GM12878 (cell line): ENCODE measurements around the gene PPIL3. TPM values are rescaled to one million over a fixed set of nuclear protein-coding genes. Genes with fewer than 3 reads are reported as not detected.

Source experiments
- ATAC-seq: fragments of 200-7000 bp; cut with Tn5 transposase; 3 replicates; pipeline ENCODE4 v1.9.1; 2020; ENCODE audit warnings: mild to moderate bottlenecking, moderate library complexity
- BruUV-seq: library from RNA; stranded (reverse); fragments of 400-500 nt; replicated peaks from 2 replicates; lab custom pipeline; 2021; lab: Mats Ljungman, UMichigan
- CTCF ChIA-PET: fragments of 300-600 bp; sonication (Branson Sonifier 250); formaldehyde crosslinking; extraction: SDS; loops from one replicate; lab custom pipeline; 2021; ENCODE audit warnings: inconsistent platforms; lab: Yijun Ruan, JAX
- POLR2A ChIA-PET: fragments of 350-600 bp; formaldehyde crosslinking; extraction: SDS; loops from one replicate; lab custom pipeline; 2021; ENCODE audit warnings: inconsistent platforms; lab: Charles Lee
- RAD21 ChIA-PET: fragments of 300-600 bp; sonication (Branson Sonifier 250); formaldehyde crosslinking; loops from one replicate; lab custom pipeline; 2023; ENCODE audit warnings: antibody characterized with exemption; ENCODE audit not compliant: unreplicated experiment; lab: Charles Lee
- SMC1A ChIA-PET: fragments of 300-600 bp; sonication (Branson Sonifier 250); formaldehyde crosslinking; loops from one replicate; lab custom pipeline; 2023; ENCODE audit not compliant: unreplicated experiment, uncharacterized antibody; lab: Charles Lee
- DNase-seq: peaks from one replicate; pipeline ENCODE4 v3.0.0-alpha.2; 2011; ENCODE audit warnings: low read depth, low spot score
- FAIRE-seq: peaks from 3 replicates; lab custom pipeline; 2011; peaks lifted over from hg19 to GRCh38; lab: Jason Lieb, UNC
- H2AFZ ChIP-seq: 2 replicates; pipeline ENCODE4 v1.6.0; 2011; ENCODE audit warnings: low read depth, low read length, control low read depth; ENCODE audit not compliant: control insufficient read depth
- H3K27ac ChIP-seq: 2 replicates; pipeline ENCODE4 v1.5.1; 2011; ENCODE audit warnings: control low read depth; ENCODE audit not compliant: control insufficient read depth, insufficient read depth
- H3K27me3 ChIP-seq, 2 experiments: replicated peaks in 1 of 2; 2 replicates each; pipeline versions ENCODE4 v1.6.0 to v1.6.1; 2011; ENCODE audit warnings: low read length in 1 of 2; ENCODE audit not compliant: control insufficient read depth in 2 of 2, insufficient read depth in 2 of 2
- H3K36me3 ChIP-seq, 2 experiments: 2 replicates each; pipeline ENCODE4 v1.5.1; 2011; ENCODE audit warnings: low read length in 1 of 2; ENCODE audit not compliant: control insufficient read depth in 2 of 2, insufficient read depth in 2 of 2
- H3K4me1 ChIP-seq: 2 replicates; pipeline ENCODE4 v1.6.1; 2011; ENCODE audit warnings: mild to moderate bottlenecking, low read length, moderate library complexity, mixed read lengths; ENCODE audit not compliant: control insufficient read depth, insufficient read depth
- H3K4me2 ChIP-seq: 2 replicates; pipeline ENCODE4 v1.6.0; 2011; ENCODE audit warnings: control low read depth; ENCODE audit not compliant: control insufficient read depth, insufficient read depth
- H3K4me3 ChIP-seq: fragments of 200-600 bp; sonication (generic); 2 replicates; pipeline ENCODE4 v1.5.1; 2016
- H3K79me2 ChIP-seq: 2 replicates; pipeline ENCODE4 v1.6.0; 2011; ENCODE audit warnings: low read length; ENCODE audit not compliant: control insufficient read depth, insufficient read depth
- H3K9ac ChIP-seq: 2 replicates; pipeline ENCODE4 v1.8.0; 2011; ENCODE audit warnings: low read length, control low read depth, mixed read lengths; ENCODE audit not compliant: control insufficient read depth, insufficient read depth
- H3K9me3 ChIP-seq: replicated peaks from 3 replicates; pipeline ENCODE4 v1.5.1; 2011; ENCODE audit warnings: mild to moderate bottlenecking, low read length; ENCODE audit not compliant: control insufficient read depth, insufficient read depth
- H4K20me1 ChIP-seq: 2 replicates; pipeline ENCODE4 v1.6.0; 2011; ENCODE audit not compliant: control insufficient read depth, insufficient read depth
- CBX3 ChIP-seq: fragments of 200-600 bp; sonication (generic); IDR thresholded peaks from 2 replicates; pipeline ENCODE4 v1.6.1; 2016; ENCODE audit warnings: low read depth, borderline replicate concordance
- LARP7 ChIP-seq: fragments of 450-650 bp; IDR thresholded peaks from 2 replicates; pipeline ENCODE4 v1.6.1; 2017; ENCODE audit warnings: mild to moderate bottlenecking
- NFIC ChIP-seq: IDR thresholded peaks from 2 replicates; pipeline ENCODE4 v1.6.1; 2012; ENCODE audit warnings: low read depth, mild to moderate bottlenecking, inconsistent platforms, low read length, moderate library complexity
- NR2C2 ChIP-seq: IDR thresholded peaks from 2 replicates; pipeline ENCODE4 v1.6.1; 2011; ENCODE audit warnings: borderline replicate concordance, low read depth; ENCODE audit not compliant: control insufficient read depth, insufficient read length
- PAX8 ChIP-seq: fragments of 450-650 bp; IDR thresholded peaks from 2 replicates; pipeline ENCODE4 v1.6.1; 2017; ENCODE audit warnings: mild to moderate bottlenecking, moderate library complexity
- SMAD1 ChIP-seq: fragments of 450-650 bp; IDR thresholded peaks from 2 replicates; pipeline ENCODE4 v1.6.1; 2018; ENCODE audit warnings: mild to moderate bottlenecking, low read depth; ENCODE audit not compliant: partially characterized antibody
- SREBF1 ChIP-seq: IDR thresholded peaks from 2 replicates; pipeline ENCODE4 v1.6.1; 2012; ENCODE audit warnings: mild to moderate bottlenecking, low read length
- SUZ12 ChIP-seq: fragments of 200-600 bp; sonication (generic); IDR thresholded peaks from one replicate; pipeline ENCODE4 v1.6.1; 2018; ENCODE audit warnings: antibody characterized with exemption, mild to moderate bottlenecking; ENCODE audit not compliant: unreplicated experiment
- TCF7 ChIP-seq: IDR thresholded peaks from 2 replicates; pipeline ENCODE4 v1.6.1; 2014; ENCODE audit warnings: antibody characterized with exemption, borderline replicate concordance
- WGBS: methylation state at CpG from one replicate; pipeline ENCODE4 v1.1.6; 2016; ENCODE audit warnings: low lambda C conversion rate; ENCODE audit not compliant: insufficient replicate concordance, insufficient coverage; ENCODE audit errors: missing lambda C conversion rate; 5-methylcytosine and 5-hydroxymethylcytosine counted together
- in situ Hi-C: fragments of 300-500 bp; cut with MboI; formaldehyde crosslinking; loops from 9 replicates; pipeline ENCODE4 v1.14.3; 2018; ENCODE audit warnings: mixed read lengths
- intact Hi-C: fragments of 100-400 bp; cut with micrococcal nuclease; formaldehyde crosslinking; loops from one replicate; pipeline ENCODE4 v1.14.2; 2022; ENCODE audit not compliant: unreplicated experiment
- polyA plus RNA-seq, 11 experiments: library from polyadenylated mRNA; depleted of rRNA in 4 of 11; unstranded in 6 of 11; stranded (reverse) in 5 of 11; fragments of >200 nt; fragmentation: Nextera tagmentation in 4 of 11; fragmentation: Illumina TruSeq in 1 of 11; extraction: Ambion mirVana in 4 of 11; extraction: Trizol in 1 of 11; gene quantifications; 1 replicate in 1 of 11; 2 replicates in 10 of 11; pipeline versions ENCODE4 v1.2.1 to v1.2.3, GENCODE V29; 2011 to 2016; ENCODE audit warnings: inconsistent platforms in 2 of 11, missing spikeins in 2 of 11, low read depth in 1 of 11
- total RNA-seq, 4 experiments: library from RNA; depleted of rRNA in 3 of 4; stranded (reverse); fragments of >200 nt in 3 of 4; fragmentation: Illumina TruSeq in 1 of 4; extraction: Trizol in 1 of 4; gene quantifications; 2 replicates each; pipeline versions ENCODE4 v1.2.1 to v1.2.3, GENCODE V29; 2013 to 2021
- TF ChIP-seq, protein P1 (sequence below): IDR thresholded peaks from 2 replicates; pipeline ENCODE4 v1.6.1; 2011; ENCODE audit warnings: borderline replicate concordance, low read depth, mild to moderate bottlenecking, moderate library complexity, mixed read lengths, low read length; ENCODE audit not compliant: insufficient read depth; ENCODE audit errors: extremely low read length
- TF ChIP-seq, protein P2 (sequence below): IDR thresholded peaks from 2 replicates; pipeline ENCODE4 v1.6.1; 2012; ENCODE audit warnings: improper control_type of control experiment, low read depth, low read length; ENCODE audit not compliant: insufficient replicate concordance

PPIL3 gene
- total and polyA plus RNA-seq, 10 of the 15 experiments (the other 5 are each of a cell fraction or from before 2014, with no cell fraction given): 33.8 to 176 (median 59.1) TPM

DNA sequence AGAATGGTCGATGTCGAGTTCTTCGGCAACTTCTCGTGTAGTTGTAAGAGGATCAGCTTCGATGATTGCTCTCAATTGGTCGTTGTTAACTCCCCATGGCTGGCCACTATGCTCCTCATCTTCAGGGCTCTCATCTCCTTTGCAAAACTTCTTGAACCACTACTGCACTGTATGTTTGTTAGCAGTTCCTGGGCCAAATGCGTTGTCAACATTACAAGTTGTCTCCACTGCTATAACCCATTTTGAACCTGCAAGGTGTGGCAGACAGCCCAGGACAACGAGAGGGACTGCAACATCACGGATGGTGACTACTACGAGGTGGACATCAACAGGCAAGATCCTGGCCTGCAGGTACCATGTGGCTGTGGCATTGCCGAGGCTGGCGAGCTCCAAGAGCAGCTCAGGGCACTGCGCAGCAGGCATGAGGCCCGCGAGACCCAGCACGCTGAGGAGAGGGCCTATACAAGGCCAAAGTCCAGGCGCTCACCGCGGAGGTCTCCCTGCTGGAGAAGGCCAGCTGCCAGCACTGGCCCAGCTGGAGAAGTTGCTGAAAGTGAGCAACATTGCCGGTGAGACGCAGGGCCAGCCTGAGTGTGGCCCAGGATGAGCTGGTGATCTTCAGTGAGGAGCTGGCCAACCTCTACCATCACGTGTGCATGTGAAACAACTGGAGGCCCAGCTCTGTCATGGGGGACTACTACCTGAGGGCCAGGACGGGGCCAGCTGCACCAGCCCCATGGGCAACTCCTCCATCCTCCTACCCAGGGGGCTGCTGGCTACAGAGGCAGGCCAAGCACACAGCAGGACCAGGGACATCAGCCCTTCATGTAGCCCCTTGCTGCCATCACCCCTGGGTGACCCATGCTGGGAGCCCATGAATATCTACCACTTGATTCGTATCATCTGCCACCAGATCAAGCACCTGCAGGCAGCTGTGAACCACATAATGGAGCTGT lies 44.6 kb downstream of the PPIL3 start:
- H3K9ac ChIP-seq: no peak overlapping the region
- H3K36me3 ChIP-seq: no peaks in the 10 kb centered on the region
- no peaks in the 10 kb centered on the region for H3K9me3 ChIP-seq
- in situ Hi-C loops (no loop called here), intact Hi-C loops (no loop called here)
- no peak for DNase-seq
- 61% methylated on average over 24 of the region's 24 CpGs for WGBS
- ChIA-PET POLR2A (no interaction called here), CTCF (interaction anchor here (0.6 kb wide), 1 partner anchor 13 kb away, joined by 4 read pairs; no protein-coding TSS in a partner anchor), SMC1A (interaction anchor here (0.5 to 1.3 kb wide), 2 partner anchors 9 to 168 kb away, joined by 3 to 4 read pairs; no protein-coding TSS in a partner anchor), RAD21 (interaction anchor here (0.7 to 1.3 kb wide), 2 partner anchors 61 to 225 kb away, joined by 3 read pairs; no protein-coding TSS in a partner anchor)
- no peak overlapping the region for H3K4me3 ChIP-seq
- no peaks in the 10 kb centered on the region for H3K27me3 ChIP-seq
- no TSS peak for BruUV-seq
- H3K4me2 ChIP-seq: no peak overlapping the region
- H3K4me1 ChIP-seq: no peaks in the 10 kb centered on the region
- no peak overlapping the region for H2AFZ ChIP-seq
- TF ChIP-seq SMAD1: no peak
- TF ChIP-seq, protein P1, sequence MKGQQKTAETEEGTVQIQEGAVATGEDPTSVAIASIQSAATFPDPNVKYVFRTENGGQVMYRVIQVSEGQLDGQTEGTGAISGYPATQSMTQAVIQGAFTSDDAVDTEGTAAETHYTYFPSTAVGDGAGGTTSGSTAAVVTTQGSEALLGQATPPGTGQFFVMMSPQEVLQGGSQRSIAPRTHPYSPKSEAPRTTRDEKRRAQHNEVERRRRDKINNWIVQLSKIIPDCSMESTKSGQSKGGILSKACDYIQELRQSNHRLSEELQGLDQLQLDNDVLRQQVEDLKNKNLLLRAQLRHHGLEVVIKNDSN: no peak
- TF ChIP-seq LARP7: no peak
- TF ChIP-seq NFIC: no peak
- TF ChIP-seq PAX8: no peak
- no peak for TF ChIP-seq SUZ12
- no peak for TF ChIP-seq TCF7
- no peak for TF ChIP-seq SREBF1
- no peak for TF ChIP-seq CBX3
- TF ChIP-seq, protein P2, sequence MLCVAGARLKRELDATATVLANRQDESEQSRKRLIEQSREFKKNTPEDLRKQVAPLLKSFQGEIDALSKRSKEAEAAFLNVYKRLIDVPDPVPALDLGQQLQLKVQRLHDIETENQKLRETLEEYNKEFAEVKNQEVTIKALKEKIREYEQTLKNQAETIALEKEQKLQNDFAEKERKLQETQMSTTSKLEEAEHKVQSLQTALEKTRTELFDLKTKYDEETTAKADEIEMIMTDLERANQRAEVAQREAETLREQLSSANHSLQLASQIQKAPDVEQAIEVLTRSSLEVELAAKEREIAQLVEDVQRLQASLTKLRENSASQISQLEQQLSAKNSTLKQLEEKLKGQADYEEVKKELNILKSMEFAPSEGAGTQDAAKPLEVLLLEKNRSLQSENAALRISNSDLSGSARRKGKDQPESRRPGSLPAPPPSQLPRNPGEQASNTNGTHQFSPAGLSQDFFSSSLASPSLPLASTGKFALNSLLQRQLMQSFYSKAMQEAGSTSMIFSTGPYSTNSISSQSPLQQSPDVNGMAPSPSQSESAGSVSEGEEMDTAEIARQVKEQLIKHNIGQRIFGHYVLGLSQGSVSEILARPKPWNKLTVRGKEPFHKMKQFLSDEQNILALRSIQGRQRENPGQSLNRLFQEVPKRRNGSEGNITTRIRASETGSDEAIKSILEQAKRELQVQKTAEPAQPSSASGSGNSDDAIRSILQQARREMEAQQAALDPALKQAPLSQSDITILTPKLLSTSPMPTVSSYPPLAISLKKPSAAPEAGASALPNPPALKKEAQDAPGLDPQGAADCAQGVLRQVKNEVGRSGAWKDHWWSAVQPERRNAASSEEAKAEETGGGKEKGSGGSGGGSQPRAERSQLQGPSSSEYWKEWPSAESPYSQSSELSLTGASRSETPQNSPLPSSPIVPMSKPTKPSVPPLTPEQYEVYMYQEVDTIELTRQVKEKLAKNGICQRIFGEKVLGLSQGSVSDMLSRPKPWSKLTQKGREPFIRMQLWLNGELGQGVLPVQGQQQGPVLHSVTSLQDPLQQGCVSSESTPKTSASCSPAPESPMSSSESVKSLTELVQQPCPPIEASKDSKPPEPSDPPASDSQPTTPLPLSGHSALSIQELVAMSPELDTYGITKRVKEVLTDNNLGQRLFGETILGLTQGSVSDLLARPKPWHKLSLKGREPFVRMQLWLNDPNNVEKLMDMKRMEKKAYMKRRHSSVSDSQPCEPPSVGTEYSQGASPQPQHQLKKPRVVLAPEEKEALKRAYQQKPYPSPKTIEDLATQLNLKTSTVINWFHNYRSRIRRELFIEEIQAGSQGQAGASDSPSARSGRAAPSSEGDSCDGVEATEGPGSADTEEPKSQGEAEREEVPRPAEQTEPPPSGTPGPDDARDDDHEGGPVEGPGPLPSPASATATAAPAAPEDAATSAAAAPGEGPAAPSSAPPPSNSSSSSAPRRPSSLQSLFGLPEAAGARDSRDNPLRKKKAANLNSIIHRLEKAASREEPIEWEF: no peak
- TF ChIP-seq NR2C2: no peak
- H3K27ac ChIP-seq: no peak overlapping the region
- no peak for ATAC-seq
- FAIRE-seq: no peak
- no peaks in the 10 kb centered on the region for H4K20me1 ChIP-seq
- H3K79me2 ChIP-seq: no peaks in the 10 kb centered on the region
